ENCODE data around the gene CDCA5. TPM values are rescaled to one million over a fixed set of nuclear protein-coding genes. Genes with fewer than 3 reads are reported as not detected.

The CDCA5 gene
- total and polyA plus RNA-seq, 2 of the 4 experiments (the other 2 are of a cell fraction), result 9.1 to 14.0 TPM

DNA sequence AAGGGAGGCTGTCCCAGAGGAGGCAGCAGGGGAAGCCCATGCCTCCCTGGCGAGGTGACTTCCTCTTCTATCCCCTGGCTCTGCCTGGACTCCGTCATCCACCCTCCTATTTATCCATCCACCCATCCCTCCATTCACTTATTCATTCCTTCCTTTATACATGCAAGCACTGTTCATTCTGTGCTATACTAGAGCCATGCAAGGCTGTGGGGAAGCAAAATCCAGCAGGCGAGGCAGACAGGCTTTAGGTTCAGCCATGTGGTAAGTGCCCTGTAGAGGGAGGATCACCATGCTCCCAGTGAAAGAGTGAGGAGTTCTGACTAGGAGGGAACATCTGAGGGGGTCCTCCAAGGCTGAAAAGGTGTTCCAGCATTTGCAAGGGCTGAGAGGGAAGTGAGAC, 24.3 kb downstream of the CDCA5 start:
- no peaks in the 10 kb centered on the region for H3K36me3 ChIP-seq (ENCODE audit: control insufficient read depth, insufficient read depth, low read length)
- no peak overlapping the region for H2BK5ac ChIP-seq (ENCODE audit: low read depth, low read length, poor library complexity, severe bottlenecking)
- H3K79me1 ChIP-seq (ENCODE audit: low read depth in 1 of 2, low read length in 2 of 2), result no peaks in the 10 kb centered on the region
- CTCF ChIA-PET, result no interaction called here
- H3K14ac ChIP-seq (replicated peaks; ENCODE audit: low read depth, low read length), result no peak overlapping the region
- H4K8ac ChIP-seq (ENCODE audit: low read depth in 2 of 2, low read length in 2 of 2), result no peak overlapping the region
- BruUV-seq (replicated peaks), result no TSS peak
- H2BK120ac ChIP-seq (ENCODE audit: low read depth, low read length), result no peak overlapping the region
- DNase-seq, result no peak
- no peak overlapping the region for H3K4ac ChIP-seq (ENCODE audit: low read depth, low read length)
- H4K20me1 ChIP-seq (ENCODE audit: insufficient read depth, low read length), result no peaks in the 10 kb centered on the region
- no peak overlapping the region for H2AK5ac ChIP-seq (ENCODE audit: low read depth, low read length)
- H3K4me1 ChIP-seq (ENCODE audit: control insufficient read depth, insufficient read depth, low read length), result no peaks in the 10 kb centered on the region
- H2BK15ac ChIP-seq (ENCODE audit: low read depth, low read length), result no peak overlapping the region
- dilution Hi-C loops (cut with HindIII; ENCODE audit: low sequenced_read_pairs, unreplicated experiment), result no loop called here
- peak overlapping the region; percentile 42; the same call in 1 of the 2 replicates for H3K23ac ChIP-seq (ENCODE audit: low read depth, low read length)
- H2AK9ac ChIP-seq (replicated peaks; ENCODE audit: low read depth, low read length, poor library complexity), result no peak overlapping the region
- H3K18ac ChIP-seq (ENCODE audit: low read depth, low read length), result no peak overlapping the region
- no peak overlapping the region for H2BK20ac ChIP-seq (ENCODE audit: low read depth, low read length)
- H3K27me3 ChIP-seq (ENCODE audit: control insufficient read depth, insufficient read depth, low read length), result peaks cover 21% of the 10 kb centered on the region; the same call in 1 of the 2 replicates
- in situ Hi-C loops (cut with MboI; ENCODE audit: low sequenced_read_pairs), result no loop called here
- no peak overlapping the region for H4K91ac ChIP-seq (ENCODE audit: insufficient read depth, low read depth, low read length)
- intact Hi-C loops (cut with micrococcal nuclease), result no loop called here
- POLR2A ChIA-PET (ENCODE audit: unreplicated experiment), result no interaction called here
- peaks cover 5% of the 10 kb centered on the region; the same call in 1 of the 2 replicates for H3K9me1 ChIP-seq (ENCODE audit: insufficient read depth, low read length)
- H3K9me3 ChIP-seq (ENCODE audit: control insufficient read depth, insufficient read depth, low read length), result no peaks in the 10 kb centered on the region
- no peak overlapping the region for H2AFZ ChIP-seq (replicated peaks; ENCODE audit: low read length, poor library complexity)
- no peak overlapping the region for H4K5ac ChIP-seq (ENCODE audit: low read depth, low read length)
- H3K4me2 ChIP-seq (ENCODE audit: low read depth, low read length), result no peak overlapping the region
- no peak overlapping the region for H3K56ac ChIP-seq (ENCODE audit: extremely low read depth, insufficient read depth, low read length)
- H3K27ac ChIP-seq (ENCODE audit: insufficient read depth, low read length), result no peak overlapping the region
- TF ChIP-seq RAD21 (IDR thresholded peaks at IDR 0.05; ENCODE audit: low read length) (no peak), BHLHE40 (IDR thresholded peaks at IDR 0.05; ENCODE audit: low read depth, low read length) (no peak), CEBPB (IDR thresholded peaks at IDR 0.05; ENCODE audit: low read depth, low read length) (no peak)
- ATAC-seq (ENCODE audit: low read depth), result no peak
- no peak overlapping the region for H3K4me3 ChIP-seq (ENCODE audit: insufficient read depth, low read depth, low read length)
- WGBS, 2 experiments (ENCODE audit: extremely low coverage in 2 of 2, insufficient read length in 1 of 2), result no CpG with 5 or more reads among the region's 3 CpGs
- H3K9ac ChIP-seq (ENCODE audit: low read depth, low read length), result no peak overlapping the region
